Ovary (tissue), 9 donors: ENCODE results near the gene MITF. TPM values are rescaled to one million over a fixed set of nuclear protein-coding genes. Genes with fewer than 3 reads are reported as not detected.

Experiments
- DNase-seq, 5 donors: peaks; one replicate each; pipeline ENCODE4 v3.0.0-alpha.2; 2019 to 2020
- H3K27ac ChIP-seq, 2 donors: fragments of 200-600 bp; one replicate each; pipeline versions ENCODE4 v1.5.1 to v1.8.0; 2019 to 2022
- H3K27me3 ChIP-seq: fragments of 200-600 bp; one replicate; pipeline ENCODE4 v1.8.0; 2022
- H3K36me3 ChIP-seq: fragments of 200-600 bp; sonication (generic); one replicate; pipeline ENCODE4 v1.5.1; 2019
- H3K4me1 ChIP-seq: one replicate; pipeline ENCODE4 v1.8.1; 2013; ENCODE audit warnings: mild to moderate bottlenecking, moderate library complexity; ENCODE audit not compliant: insufficient read depth
- H3K4me3 ChIP-seq: fragments of 200-600 bp; sonication (generic); one replicate; pipeline ENCODE4 v1.5.1; 2017
- H3K9me3 ChIP-seq, 2 donors: fragments of 200-600 bp in 1 of 2; sonication (generic) in 1 of 2; one replicate each; pipeline versions ENCODE4 v1.5.1 to v1.8.1; 2013 to 2019; ENCODE audit warnings: mild to moderate bottlenecking in 1 of 2, moderate library complexity in 1 of 2
- EP300 ChIP-seq: sonication (generic); formaldehyde crosslinking; IDR thresholded peaks from one replicate; pipeline ENCODE4 v1.6.1; 2017; ENCODE audit warnings: antibody characterized with exemption
- POLR2A ChIP-seq: fragments of 450-650 bp; IDR thresholded peaks from one replicate; pipeline ENCODE4 v1.6.1; 2017; ENCODE audit warnings: antibody characterized with exemption, mild to moderate bottlenecking, moderate library complexity
- WGBS, 3 donors: extraction: QIAGEN DNeasy Blood & Tissue Kit in 1 of 3; methylation state at CpG; one replicate each; pipeline versions ENCODE4 v1.1.5 to v1.1.7; 2013 to 2017; 5-methylcytosine and 5-hydroxymethylcytosine counted together
- intact Hi-C, 4 donors: fragments of 100-400 bp; cut with DNase I; formaldehyde crosslinking; loops; one replicate each; pipeline versions ENCODE4 v1.11.0 to v1.15.1; 2022 to 2023
- polyA plus RNA-seq, 2 donors: library from polyadenylated mRNA; stranded (reverse); fragments of 200-250 nt in 1 of 2; fragments of 350-450 nt in 1 of 2; fragmentation: Illumina TruSeq in 1 of 2; extraction: RNeasy Lipid Tissue Mini Kit (QIAGEN cat#74804) in 1 of 2; gene quantifications; one replicate each; pipeline ENCODE4 v1.2.3, GENCODE V29; 2013 to 2014
- total RNA-seq, 7 donors: library from RNA; depleted of rRNA in 2 of 7; stranded (reverse); fragments of >200 nt in 2 of 7; fragmentation: NEBNext Ultra II Directional in 3 of 7; extraction: Animal tissue kit (Norgen Biotek cat#: 25700) in 3 of 7; gene quantifications; one replicate each; pipeline versions ENCODE4 v1.1.0 to v1.2.4, GENCODE V29; 2016 to 2023
- TF ChIP-seq, protein P1 (sequence below), 3 donors: fragments of 450-650 bp in 2 of 3; fragments of 200-600 bp in 1 of 3; IDR thresholded peaks; one replicate each; pipeline versions ENCODE4 v1.5.1 to v1.8.0; 2016 to 2022; ENCODE audit warnings: antibody characterized with exemption in 3 of 3, mild to moderate bottlenecking in 1 of 3
- donor health status: DM: no; HTN: no; CAD: no; lungs with moderate emphysema.
- donor health status: DM: no; HTN: no; CAD: no.
- donor health status: Bipolar disorder and iron deficiency.
- donor health status: DM: yes; HTN: yes; CAD: no.
- donor health status: DM: no; HTN: no; CAD: no.
- donor health status: DM: yes; HTN: yes; CAD: no.

Gene MITF
- total and polyA plus RNA-seq, 9 donors: 13.6 to 38.0 (median 24.9) TPM

DNA sequence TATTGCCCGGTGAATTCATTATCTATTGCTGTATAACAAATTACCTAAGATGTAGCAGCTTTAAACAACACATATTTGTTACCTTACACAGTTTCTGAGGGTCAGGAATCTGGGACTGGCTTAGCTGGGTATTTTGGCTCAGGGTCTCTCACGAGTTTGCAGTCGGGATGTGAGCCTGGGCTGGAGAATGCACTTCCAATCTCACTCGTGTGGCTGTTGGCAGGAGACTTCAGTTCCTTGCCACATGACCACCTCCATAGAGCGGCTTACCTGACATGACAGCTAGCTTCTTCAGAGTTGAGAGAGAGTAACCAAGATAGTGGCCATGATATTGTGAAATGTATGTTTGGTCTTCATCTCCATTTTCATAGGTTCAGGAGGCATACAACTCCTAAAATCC lies 18.4 kb upstream of the MITF start:
- H3K4me1 ChIP-seq: no peaks in the 10 kb centered on the region
- no peak overlapping the region for H3K4me3 ChIP-seq
- no peaks in the 10 kb centered on the region for H3K36me3 ChIP-seq
- H3K9me3 ChIP-seq: no peaks in the 10 kb centered on the region
- H3K27me3 ChIP-seq: no peaks in the 10 kb centered on the region
- WGBS, 3 donors: 83 to 86% (median 84%) methylated on average over 5 of the region's 5 CpGs
- TF ChIP-seq, protein P1, sequence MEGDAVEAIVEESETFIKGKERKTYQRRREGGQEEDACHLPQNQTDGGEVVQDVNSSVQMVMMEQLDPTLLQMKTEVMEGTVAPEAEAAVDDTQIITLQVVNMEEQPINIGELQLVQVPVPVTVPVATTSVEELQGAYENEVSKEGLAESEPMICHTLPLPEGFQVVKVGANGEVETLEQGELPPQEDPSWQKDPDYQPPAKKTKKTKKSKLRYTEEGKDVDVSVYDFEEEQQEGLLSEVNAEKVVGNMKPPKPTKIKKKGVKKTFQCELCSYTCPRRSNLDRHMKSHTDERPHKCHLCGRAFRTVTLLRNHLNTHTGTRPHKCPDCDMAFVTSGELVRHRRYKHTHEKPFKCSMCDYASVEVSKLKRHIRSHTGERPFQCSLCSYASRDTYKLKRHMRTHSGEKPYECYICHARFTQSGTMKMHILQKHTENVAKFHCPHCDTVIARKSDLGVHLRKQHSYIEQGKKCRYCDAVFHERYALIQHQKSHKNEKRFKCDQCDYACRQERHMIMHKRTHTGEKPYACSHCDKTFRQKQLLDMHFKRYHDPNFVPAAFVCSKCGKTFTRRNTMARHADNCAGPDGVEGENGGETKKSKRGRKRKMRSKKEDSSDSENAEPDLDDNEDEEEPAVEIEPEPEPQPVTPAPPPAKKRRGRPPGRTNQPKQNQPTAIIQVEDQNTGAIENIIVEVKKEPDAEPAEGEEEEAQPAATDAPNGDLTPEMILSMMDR (IDR thresholded peaks at IDR 0.05): no peak
- TF ChIP-seq EP300 (no peak), POLR2A (no peak)
- H3K27ac ChIP-seq: no peak overlapping the region
- intact Hi-C loops: no loop called here
- no peak for DNase-seq

DNA sequence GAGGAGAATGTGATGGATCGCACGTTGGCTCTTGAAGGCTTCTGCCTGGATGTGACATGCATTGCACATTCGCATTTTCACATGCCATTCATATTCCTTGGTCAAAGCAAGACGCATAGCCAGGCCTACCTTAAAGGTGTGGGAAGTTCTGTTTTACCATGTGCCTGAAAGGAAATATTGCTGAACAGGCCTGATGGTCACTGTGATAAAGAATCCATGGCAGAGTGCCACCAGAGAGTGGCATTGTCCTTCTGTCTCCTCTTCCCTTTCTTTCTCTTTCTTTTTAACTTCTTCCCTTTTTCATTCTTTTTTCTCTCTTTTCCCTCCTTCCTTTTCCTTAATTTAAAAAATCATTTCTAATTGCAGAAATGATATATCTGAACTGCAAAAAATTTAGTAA lies 15.9 kb upstream of the MITF start:
- DNase-seq: no peak
- H3K4me3 ChIP-seq: no peak overlapping the region
- 87 to 92% (median 91%) methylated on average over 4 of the region's 4 CpGs for WGBS, 3 donors

DNA sequence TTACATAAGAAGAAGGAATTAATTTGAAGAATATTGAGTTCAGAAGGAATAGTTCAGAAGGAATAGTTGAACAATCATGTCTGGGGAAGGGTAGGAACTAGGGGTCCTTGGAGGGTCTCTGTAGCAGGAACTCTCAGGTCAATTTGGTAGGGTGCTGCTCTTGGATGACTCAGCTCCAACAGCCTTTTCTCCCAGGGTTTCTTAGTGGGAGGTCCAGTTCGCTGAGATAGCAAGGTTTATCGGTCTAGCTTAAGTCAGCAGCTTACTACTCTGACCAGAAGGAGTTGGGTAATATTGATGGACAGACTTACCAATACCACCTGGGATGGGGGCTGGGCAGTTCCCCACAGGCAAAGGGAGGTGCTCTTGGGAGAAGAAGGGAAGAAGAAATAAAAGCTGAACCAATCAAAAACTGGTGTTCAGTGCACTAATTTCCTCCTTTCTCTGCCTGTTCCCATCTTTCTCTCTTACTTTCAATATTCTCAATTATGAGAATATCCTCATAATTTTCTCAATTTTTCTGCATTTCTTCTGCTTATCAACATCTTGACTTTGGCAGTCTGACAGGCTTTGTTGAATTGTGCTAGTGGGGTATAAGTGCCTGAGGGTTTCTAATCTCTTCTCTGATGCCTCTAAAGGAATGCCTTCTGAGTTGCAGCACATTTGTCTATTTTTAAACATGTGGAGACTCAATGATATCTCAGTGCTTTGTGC lies 14.4 kb upstream of the MITF start:
- no peak overlapping the region for H3K4me3 ChIP-seq
- H3K27me3 ChIP-seq: no peaks in the 10 kb centered on the region
- no peaks in the 10 kb centered on the region for H3K9me3 ChIP-seq
- no peaks in the 10 kb centered on the region for H3K4me1 ChIP-seq
- H3K36me3 ChIP-seq: no peaks in the 10 kb centered on the region
- WGBS, 3 donors: 46 to 63% (median 59%) methylated on average over 2 of the region's 2 CpGs
- TF ChIP-seq POLR2A (no peak), EP300 (no peak)
- intact Hi-C loops: no loop called here
- H3K27ac ChIP-seq: no peak overlapping the region
- DNase-seq: no peak

More for the DNA sequence above, 15.9 kb upstream of the MITF start:
- no peaks in the 10 kb centered on the region for H3K4me1 ChIP-seq
- H3K36me3 ChIP-seq: no peaks in the 10 kb centered on the region
- no peaks in the 10 kb centered on the region for H3K9me3 ChIP-seq
- intact Hi-C loops: no loop called here
- TF ChIP-seq EP300 (no peak), POLR2A (no peak)
- TF ChIP-seq, protein P1 (IDR thresholded peaks at IDR 0.05): no peak
- no peaks in the 10 kb centered on the region for H3K27me3 ChIP-seq
- H3K27ac ChIP-seq: no peak overlapping the region

DNA sequence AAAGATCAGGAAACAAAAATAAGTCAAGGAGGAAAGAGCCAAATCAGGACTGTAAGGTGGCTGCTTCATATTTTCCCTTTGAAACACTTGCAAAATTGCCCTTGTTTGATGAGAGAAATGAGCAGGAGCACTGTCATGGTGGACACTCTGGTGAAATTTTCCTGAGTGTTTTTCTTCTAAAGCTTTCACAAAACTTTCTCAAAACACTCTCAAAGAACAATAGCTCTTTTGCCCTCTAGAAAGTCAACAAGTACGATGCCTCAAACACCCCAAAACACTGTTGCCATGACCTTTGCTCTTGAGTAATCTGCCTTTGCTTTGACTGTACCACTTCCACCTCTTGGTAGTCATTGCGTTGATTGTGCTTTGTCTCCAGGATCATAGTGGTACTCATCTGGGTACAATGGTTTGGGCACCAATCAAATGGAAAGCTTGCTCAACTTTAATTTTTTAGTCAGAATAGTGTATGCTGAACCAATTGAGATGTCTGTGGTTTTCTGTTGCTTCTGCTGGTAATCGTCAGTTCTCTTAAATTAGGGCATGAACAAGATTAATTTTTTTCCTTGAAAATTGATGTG lies 13.2 kb upstream of the MITF start:
- Histone ChIP-seq H3K36me3 (no peaks in the 10 kb centered on the region), H3K4me3 (no peak overlapping the region), H3K9me3 (no peaks in the 10 kb centered on the region), H3K27ac (no peak overlapping the region), H3K4me1 (no peaks in the 10 kb centered on the region), H3K27me3 (no peaks in the 10 kb centered on the region)
- DNase-seq: no peak
- intact Hi-C loops: no loop called here
- TF ChIP-seq POLR2A: no peak
- TF ChIP-seq, protein P1 (IDR thresholded peaks at IDR 0.05): no peak
- no peak for TF ChIP-seq EP300
- WGBS, 3 donors: 82 to 88% (median 86%) methylated on average over 3 of the region's 3 CpGs
